HG03139 (cell line): ENCODE results near the gene DDX19B.
"Not testable (repeated sequence)": the region's sequence is repeated elsewhere in the genome, so short reads cannot be mapped to it uniquely, and the experiment has no call there.

Experiments used
- ATAC-seq: cut with Tn5 transposase; IDR thresholded peaks from one replicate; pipeline ENCODE4 v1.9.1; 2021; ENCODE audit not compliant: unreplicated experiment

Gene DDX19B

GRCh38 chr16:70287304-70287971 is 11.5 kb upstream of the DDX19B start:
- ATAC-seq = not testable (repeated sequence)

- peak; percentile 94 for ATAC-seq
Measured at GRCh38 chr16:70289229-70290094, 9.5 kb upstream of the DDX19B start, which contains the start of gene AARS1. TSS of gene AARS1 (minus strand) at chr16:70289506. CDS start at chr16:70282763, 6,743 bp downstream.

GRCh38 chr16:70290949-70291519 is 8.0 kb upstream of the DDX19B start:
- no peak for ATAC-seq

- ATAC-seq = not testable (repeated sequence)
Measured at GRCh38 chr16:70292148-70292547, 6.8 kb upstream of the DDX19B start.

GRCh38 chr16:70294385-70295025 is 4.5 kb upstream of the DDX19B start:
- no peak for ATAC-seq

GRCh38 chr16:70295634-70296033 is 3.4 kb upstream of the DDX19B start:
- no peak for ATAC-seq

- ATAC-seq = no peak
Measured at GRCh38 chr16:70301121-70301520, 2.1 kb downstream of the DDX19B start.

- no peak for ATAC-seq
Measured at GRCh38 chr16:70302745-70303144, 3.8 kb downstream of the DDX19B start.

- no peak for ATAC-seq
Measured at GRCh38 chr16:70304892-70305448, 6.0 kb downstream of the DDX19B start.

- no peak for ATAC-seq
Measured at GRCh38 chr16:70306880-70307279, 7.9 kb downstream of the DDX19B start.

GRCh38 chr16:70307726-70308125 is 8.7 kb downstream of the DDX19B start:
- not testable (repeated sequence) for ATAC-seq

- ATAC-seq = no peak
Measured at GRCh38 chr16:70320121-70320520, 21.1 kb downstream of the DDX19B start.

- ATAC-seq = no peak
Measured at GRCh38 chr16:70324998-70325747, 26.2 kb downstream of the DDX19B start.

- no peak for ATAC-seq
Measured at GRCh38 chr16:70331091-70331490, 32.1 kb downstream of the DDX19B start.

GRCh38 chr16:70331588-70332358 is 32.8 kb downstream of the DDX19B start:
- no peak for ATAC-seq

GRCh38 chr16:70332728-70333127 is 33.7 kb downstream of the DDX19B start:
- ATAC-seq = not testable (repeated sequence)

GRCh38 chr16:70337814-70338213 is 38.8 kb downstream of the DDX19B start:
- no peak for ATAC-seq

GRCh38 chr16:70341600-70341999 is 42.6 kb downstream of the DDX19B start:
- no peak for ATAC-seq

- ATAC-seq = no peak
Measured at GRCh38 chr16:70342016-70342415, 43.0 kb downstream of the DDX19B start.
